Stimulated activated CD4-positive, alpha-beta T cell treated with anti-CD3 and anti-CD28 coated beads, Interleukin-2, amount 100 ng/mL, for 48 hours (primary cell): ENCODE measurements around the gene SLC39A11.
"Not testable (repeated sequence)": the region's sequence is repeated elsewhere in the genome, so short reads cannot be mapped to it uniquely, and the experiment has no call there.

Experiments used
- DNase-seq, 2 donors: peaks; one replicate each; pipeline ENCODE4 v3.0.0-alpha.2; 2020

The SLC39A11 gene

DNA sequence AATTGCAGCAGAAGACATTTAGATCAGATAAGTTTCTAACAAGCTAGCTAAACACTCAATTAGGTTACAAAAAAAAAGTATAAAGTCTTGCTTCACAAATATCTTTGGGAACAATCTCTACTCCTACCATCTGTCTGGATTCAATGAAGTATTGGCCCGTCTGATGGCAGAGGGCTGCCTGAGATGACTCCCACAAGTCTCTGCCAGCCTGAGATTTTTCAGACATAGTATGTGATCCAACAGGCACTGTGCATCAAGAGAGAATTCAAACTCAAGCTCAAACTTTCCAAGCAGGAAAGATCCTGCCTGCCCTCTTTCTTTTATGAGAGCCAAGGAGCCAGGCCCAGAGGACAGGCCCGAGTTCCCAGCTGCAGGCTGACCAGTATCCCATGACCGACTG lies 22.6 kb downstream of the SLC39A11 start:
- DNase-seq: no peak

DNA sequence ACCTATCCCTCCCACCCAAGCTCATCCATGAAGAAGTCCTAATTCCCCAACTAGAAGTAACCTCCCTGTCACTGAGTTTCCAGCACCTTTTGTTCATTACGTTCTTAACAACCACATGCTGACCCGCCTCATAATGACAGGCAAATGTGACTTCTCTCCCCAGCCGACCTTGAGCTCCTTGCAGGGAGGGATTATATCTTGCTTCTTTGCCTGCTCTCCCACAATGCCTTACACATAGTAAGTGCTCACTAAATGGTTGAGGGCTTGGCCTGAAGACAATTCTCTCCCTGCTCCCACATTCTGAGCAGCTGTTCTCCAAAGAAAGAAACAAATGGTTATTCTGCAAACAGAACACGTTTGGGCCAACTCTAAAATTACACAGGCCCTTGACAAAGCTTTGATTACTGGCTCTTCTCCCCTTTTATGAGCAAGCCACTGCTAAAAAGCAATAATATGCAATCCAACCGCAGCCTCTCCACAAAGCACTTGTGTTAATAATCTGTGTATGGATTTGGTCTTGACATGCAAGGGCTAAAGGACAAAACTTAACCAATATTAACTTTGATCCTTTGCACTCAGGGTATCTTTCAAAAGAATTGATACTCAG lies 23.2 kb downstream of the SLC39A11 start:
- DNase-seq: no peak

DNA sequence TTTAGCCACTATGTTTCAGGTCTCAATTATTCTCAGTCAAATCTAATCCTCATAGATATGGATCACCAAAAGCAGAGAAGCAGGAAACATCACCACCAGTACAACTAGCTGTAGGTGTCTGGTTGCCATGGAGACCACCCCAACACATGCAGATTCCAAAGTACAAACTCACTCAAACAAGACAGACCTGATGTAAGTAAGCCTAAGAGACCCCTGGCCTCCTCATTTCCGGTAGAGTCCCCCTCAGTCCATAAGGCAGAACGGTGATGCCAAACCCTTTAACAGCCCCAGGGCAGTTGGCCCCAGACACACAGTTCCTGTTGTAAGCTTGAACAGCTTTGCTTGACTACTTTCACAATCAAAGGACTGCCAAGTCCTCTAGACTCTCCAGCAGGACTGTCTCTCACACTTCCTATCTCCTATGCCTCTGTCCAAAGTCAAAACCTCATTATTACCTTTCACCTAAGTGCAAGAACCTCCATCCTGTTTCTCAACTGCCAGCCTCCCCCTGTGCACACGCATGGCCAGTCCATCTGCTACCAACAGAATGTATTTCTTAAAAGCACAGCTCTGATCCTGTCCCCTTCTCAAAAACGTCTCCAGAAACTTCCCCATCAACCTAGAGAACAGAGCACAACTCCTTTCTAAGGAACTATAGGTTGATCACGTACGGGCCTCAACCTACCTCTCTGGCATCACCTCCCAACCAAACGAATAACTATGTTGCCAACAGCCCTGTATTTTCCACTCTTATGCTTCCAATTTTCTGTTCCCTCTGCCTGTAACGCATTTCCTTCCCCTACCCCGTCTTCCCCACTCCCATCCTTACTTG lies 23.9 kb downstream of the SLC39A11 start:
- DNase-seq: no peak

DNA sequence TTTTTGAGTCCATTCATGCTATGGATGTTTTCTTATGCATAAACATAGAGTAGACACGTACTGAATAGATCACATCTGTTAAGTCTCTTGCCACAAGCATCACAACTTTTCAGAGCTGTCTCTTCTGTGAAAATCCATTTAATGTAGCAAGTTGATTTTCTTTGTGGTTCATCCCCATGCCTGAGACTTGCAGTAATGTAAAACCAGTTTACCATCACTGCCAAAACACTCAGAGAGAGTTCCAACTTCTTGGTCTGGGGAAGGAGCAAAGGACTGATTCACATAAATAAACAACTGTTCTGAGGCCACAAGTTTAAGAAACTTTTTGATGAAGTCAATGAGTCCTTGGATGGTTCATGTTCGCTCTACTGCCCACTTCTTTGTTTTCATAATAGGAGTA lies 24.8 kb downstream of the SLC39A11 start:
- not testable (repeated sequence) for DNase-seq

DNA sequence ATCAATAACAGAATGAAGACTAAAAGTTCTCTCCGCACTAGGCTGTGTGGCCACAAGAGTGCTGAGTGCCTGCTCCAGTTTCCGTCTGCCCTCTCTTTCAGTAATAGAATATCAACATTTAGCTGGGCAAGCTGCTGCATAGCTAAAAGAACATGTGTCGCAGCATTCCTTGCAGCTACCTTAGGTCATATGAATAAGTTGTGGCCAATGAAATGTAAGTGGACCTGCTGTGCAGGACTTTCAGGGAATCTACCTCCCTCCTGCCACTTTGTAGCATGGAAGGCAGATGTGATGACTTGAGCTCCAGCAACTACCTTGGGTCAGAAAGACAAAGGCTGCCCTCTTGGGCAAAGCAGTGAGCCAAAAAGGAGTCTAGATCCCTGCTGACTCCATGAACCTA lies 25.4 kb downstream of the SLC39A11 start:
- no peak for DNase-seq

DNA sequence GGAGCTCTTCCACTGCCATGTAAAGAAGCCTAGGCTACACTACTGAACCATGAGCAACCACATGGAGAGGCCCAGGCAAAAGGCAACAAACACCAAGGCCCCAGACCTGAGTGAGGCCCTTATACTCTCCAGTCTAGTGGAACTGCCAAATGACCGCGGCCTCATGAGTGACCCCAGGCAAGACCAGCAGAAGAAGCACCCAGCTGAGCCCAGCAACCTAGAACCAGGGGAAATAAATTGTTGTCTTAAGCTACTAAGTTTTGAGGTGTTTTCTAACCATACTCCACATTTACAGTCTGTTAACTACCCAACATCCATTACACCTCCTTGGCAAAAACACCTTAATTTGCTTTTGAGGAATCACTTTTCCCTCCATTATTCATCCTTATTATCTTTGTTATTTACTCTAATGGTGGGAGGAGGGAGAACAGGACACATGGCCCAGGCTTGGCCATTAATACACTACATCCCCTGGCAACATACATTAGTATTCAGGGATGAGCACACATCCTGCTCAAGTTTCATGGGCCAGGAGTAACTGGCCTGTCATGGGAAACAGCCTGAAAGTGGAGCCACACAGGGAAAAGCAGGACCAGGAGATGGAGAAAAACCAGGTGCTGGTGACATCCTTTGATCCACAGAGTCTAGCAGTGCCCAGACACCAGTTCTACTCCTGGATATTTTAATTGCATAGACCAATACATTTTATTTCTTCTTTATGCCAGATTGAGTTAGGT lies 26.2 kb downstream of the SLC39A11 start:
- no peak for DNase-seq

DNA sequence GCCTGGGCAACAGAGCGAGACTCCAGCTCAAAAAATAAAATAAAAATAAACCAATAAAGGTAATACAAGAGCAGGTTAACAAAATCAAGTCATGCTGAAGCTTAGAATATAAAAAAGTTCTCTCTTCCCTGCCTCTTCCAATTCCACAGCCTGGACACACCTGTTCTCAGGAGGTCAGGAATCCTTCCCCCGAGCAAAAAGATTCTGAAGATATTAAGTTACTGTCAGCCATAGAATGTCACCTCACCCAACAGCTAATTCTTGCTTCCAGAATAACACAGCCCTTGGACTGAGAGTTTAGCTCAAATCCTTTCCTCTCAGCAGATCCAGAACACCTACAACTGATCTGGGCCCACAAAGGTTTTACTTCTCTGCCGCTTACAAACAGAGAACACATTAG lies 27.1 kb downstream of the SLC39A11 start:
- DNase-seq: no peak

DNA sequence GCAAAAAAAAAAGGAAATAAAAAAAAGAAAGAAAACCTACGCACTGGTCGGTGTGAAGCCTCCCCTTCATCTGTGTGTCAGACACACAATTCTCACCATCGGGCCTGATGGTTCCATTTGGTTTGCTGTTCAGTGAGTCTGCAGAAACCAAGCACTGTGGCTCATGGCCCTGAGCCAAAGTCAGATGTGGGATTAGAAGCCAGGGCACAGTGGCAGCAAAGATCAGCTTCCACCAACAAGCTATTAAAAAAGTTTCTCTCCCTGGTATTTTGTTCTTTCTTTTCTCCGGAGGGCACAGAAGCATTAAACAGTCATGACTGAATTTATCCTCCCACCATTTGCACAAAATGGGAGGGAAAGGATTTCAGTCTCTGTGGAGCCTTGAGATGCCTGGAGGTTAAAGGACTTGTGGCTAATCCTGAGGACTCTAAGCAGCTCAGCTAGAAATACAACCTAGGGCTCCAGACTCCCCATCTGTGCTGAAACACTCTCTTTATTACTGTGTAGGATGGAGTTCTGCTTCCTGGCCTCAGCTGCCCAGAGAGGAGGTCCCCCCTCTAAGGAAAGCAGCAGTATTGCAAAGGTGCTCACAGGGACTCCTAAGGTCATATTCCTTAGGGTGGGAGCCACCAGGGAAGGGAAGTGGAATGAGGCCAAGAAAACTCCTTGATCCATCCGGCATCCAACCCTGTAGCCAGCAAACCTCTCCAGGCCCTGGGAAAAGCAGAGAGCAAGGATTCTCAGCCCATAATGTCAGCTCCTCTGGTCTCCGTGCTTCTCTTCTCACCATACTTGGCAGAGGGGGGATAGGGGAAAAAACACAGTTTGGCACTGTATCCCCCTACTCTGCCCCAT lies 28.2 kb downstream of the SLC39A11 start:
- DNase-seq: no peak

DNA sequence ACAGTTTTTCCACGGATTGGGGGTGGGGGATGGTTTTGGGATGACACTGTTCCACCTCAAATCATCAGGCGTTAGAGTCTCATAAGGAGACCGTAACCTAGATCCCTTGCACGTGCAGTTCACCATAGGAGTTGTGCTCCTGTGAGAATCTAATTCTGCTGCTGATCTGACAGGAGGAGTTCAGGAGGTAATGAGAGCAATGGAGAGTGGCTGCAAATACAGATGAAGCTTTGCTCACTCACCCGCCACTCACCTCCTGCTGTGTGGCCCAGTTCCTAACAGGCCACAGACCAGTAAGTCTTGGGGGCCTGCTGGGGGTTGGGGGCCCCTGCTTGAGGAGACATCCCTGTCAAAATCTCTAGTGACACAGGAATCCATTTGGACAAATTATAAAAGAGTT lies 29.8 kb downstream of the SLC39A11 start:
- no peak for DNase-seq

DNA sequence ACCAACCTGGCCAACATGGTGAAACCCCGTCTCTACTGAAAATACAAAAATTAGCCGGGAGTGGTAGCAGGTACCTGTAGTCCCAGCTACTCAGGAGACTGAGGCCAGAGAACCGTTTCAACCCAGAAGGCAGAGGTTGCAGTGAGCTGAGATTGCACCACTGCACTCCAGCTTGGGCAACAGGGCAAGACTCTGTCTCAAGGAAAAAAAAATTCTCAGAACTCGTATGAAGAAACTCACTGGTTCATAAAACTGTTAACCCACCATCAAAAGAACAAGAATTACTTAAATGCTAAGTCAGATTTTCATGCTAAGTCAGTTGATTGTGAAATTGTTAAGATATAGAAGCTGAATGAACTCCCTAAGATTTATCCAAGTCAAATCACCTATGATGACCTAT lies 31.3 kb downstream of the SLC39A11 start:
- DNase-seq: no peak

DNA sequence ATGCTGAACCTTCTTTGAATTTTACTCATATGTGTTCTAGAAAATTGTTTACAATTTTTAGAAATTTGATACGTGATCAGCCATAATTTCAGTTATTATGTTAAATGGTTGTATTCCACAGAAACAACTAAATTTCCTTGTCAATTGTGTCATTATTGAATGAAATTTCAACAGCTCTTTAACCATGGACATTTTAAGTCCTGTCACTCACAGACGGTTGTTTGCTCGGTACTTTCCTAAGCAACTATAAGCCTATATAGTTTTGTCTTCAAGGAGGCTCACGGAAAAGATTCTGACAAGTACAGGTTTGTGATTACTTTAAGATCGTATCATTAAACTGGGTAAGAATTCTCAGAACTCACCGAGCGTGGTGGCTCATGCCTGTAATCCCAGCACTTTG lies 31.8 kb downstream of the SLC39A11 start:
- no peak for DNase-seq

DNA sequence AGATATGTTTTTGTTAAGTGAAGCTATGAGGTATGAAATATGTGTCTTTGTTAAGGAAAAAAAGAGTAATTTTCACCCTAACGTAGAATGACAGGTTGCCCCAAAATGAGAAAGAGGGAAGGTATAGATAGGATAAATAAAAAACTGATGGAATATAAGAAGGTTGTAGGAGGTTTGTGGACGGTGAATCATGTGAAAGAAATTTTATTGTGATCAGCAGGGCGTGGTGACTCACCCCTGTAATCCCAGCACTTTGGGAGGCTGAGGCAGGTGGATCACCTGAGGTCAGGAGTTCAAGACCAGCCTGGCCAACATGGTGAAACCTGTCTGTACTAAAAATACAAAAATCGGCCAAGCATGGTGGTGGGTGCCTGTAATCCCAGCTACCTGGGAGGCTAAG lies 32.8 kb downstream of the SLC39A11 start:
- DNase-seq: not testable (repeated sequence)

DNA sequence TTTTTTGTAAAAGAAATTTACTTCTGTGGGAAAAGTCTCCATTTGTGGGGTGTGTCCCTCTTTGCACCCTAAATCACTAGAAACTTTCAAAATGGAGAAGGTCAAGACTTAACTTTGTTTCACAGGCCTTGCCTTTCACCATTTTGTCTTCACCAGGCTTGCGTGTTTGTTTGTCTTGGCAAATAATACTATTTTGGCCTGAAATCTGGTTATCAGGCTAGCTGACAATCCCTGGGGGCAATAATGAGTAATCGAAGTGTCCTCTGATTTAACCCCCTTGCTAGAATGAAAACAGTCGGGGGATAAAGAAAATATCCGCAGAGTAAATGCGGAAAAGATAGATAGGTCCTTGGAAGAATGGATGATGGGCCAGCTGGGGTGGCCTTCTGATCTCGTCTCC lies 34.5 kb downstream of the SLC39A11 start:
- no peak for DNase-seq

DNA sequence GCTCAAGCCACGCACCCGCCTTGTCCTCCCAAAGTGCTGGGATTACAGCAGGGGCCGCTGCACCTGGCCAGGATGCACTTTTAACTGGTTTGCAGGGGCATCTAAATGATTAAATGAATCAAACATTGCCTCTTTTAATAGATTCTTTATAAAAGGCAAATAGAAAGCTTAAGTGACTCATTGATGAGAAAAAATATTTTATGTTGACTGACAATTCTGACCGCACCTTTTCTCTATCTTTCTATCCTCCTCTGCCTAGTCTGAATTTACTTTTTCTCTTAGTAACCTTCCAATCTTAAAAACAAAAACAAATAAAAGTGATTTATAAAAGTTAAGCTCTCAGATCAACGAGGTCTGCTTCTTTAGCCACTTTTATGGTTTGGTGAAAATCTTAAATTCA lies 35.3 kb downstream of the SLC39A11 start:
- no peak for DNase-seq

DNA sequence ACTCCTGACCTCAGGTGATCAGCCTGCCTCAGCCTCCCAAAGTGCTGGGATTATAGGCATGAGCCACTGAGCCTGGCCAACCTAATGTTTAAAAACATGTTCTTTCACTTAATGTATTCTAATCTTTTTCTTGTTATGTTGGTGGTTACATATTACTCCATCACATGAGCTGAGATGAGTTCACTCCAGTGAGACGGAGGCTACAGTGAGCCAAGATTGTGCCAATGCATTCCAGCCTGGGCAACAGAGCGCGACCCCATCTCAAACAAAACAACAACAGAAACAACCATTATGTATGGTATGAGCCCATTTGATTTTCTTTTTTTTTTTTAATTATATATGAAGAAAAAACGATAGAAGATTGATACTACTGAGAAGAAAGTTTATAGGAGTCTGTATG lies 39.6 kb downstream of the SLC39A11 start:
- DNase-seq: no peak

DNA sequence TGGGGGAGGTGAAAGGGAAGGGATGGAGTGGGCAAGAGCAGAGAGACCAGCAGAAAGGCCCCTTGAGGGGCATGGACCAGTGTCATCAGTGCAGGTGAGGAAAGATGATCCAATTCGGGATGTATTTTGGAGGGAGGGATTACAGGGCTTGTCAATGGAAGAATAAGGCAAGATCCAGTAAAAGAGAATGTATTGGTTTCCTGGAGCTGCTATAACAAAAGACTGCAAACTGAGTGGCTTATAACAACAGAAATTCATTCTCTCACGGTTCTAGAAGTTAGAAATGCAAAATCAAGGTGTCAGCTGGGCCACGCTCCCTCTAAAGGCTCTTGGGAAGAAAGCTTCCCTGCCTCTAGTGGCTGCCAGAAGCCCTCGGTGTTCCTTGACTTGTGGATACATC lies 41.7 kb downstream of the SLC39A11 start:
- no peak for DNase-seq

DNA sequence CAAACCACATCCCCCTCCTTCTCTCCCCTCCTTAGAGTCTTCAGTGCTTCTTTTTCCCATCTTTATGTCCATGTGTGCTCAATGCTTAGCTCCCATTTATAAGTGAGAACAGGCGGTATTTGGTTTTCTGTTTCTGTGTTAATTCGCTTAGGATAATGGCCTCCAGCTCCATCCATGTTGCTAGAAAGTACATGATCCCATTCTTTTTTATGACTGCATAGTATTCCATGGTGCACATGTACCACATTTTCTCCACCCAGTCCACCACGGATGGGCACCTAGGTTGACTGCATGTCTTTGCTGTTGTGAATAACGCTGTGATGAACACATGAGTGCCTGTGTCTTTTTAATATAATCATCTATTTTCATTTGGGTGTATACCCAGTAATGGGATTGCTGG lies 44.3 kb downstream of the SLC39A11 start:
- DNase-seq: no peak

DNA sequence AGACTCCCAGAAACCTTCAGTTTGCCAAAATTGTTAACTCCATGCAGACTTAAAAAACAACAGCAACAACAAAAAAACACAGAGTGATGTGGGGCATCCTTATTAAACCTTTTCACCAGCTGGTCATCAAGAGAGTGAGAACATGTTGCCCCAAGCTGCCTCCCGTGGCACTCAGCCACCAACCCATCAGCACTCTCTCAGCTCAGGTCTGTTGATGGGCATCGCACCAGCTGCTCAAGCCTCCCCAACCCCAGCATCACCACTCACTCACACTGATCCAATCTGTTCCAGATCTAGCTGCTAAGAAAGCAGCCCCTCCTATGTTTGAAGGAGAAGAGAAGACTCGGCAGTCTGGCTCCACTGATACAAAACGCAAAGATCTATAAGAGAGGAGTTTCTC lies 46.8 kb downstream of the SLC39A11 start:
- DNase-seq: no peak

DNA sequence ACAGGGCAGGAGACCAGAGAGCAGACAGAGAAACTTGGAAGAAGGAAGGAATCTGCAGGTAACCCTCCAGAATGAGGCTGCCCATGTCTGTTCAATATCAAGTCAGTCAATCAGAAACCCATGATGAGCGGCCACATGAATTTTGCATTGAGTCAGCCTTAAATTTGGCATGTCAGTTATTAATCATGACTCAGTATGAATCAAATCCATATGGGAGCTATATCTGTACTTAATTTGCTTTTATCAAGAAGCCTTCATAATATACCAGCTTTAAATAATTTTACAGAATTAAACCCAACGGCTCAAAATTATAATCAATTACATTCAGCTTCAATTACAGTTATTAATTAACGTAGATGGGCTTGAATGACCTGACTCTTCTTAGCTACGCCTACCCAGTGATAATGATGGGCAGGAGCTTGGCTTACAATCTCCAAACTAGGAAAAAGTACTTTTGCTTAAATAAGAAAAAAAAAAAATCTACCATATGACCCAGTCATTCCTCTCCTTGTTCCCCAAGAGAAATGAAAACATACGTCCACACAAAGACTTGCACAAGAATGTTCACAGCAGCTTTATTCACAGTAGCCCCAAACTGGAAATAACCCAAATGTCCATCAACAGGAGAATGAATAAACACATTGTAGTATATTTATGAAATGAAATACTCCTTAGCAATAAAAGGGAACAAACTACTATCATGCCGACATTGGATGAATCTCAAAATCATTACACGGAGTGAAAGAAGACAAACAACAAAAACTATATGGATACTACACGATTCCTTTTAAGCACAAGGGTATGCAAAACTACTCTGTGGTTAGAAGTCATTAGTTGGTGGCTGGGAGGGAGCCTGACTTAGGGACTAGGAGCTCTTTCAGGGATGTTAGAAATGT lies 48.6 kb downstream of the SLC39A11 start:
- DNase-seq: no peak

DNA sequence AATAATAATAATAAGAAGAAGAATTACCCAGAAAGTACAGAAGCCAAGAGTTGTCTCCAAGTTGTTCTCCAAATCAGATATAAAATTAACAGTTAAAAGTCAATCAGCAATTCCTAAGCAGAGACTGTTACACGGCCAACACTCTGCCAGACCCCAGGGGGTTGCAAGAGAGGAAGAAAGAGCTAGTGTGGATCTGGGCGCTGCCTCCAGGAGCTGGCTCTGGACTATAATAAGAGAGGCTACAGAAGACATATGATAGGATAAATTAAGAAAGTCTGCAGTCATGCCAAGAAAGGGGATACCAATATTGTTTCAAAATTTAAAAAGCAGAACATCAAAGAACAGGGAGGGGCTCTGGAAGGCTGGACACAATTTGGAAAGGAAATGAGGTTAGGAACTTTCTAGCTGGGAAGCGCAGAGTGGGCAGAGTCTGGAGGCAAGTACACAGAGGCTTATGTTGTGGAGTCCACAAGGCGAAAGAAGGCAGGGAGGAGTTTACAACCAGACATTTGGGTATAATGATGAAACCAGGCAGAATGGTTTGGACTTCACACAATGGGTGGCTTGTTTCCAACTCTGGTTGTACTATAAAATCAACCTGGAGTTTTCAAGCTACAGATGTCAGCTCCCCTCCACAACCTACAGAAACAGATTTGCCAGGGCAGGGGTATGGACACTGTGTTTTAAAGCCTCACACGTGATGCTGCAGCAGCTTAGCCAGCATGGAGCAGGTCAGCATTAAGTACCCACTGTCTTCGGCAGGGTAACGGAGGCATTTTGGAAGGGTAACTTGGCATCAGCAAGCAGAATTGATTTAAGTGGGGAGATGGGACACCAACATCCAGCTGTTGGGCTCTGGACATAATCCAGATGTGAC lies 49.4 kb downstream of the SLC39A11 start:
- no peak for DNase-seq

DNA sequence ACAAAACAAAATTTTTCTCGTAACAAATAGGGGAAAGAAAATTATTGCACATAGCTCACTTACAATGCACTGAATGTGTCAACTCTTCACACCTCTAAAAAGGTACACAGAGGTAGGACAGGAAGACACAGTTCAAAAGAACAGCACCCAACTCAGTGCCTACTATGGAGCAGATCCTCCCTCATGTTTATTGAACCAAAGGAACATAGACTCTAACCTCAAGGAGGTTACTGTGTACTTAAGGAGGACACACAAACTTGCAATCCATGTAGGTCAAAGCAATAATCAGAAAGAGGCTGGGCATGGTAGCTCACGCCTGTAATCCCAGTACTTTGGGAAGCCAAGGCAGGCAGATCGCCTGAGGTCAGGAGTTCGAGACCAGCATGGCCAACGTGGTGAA lies 50.3 kb downstream of the SLC39A11 start:
- DNase-seq: no peak
